ENCODE measurements around the gene COL5A1.
"Not testable (repeated sequence)": the region's sequence is repeated elsewhere in the genome, so short reads cannot be mapped to it uniquely, and the experiment has no call there.

COL5A1 gene

DNA sequence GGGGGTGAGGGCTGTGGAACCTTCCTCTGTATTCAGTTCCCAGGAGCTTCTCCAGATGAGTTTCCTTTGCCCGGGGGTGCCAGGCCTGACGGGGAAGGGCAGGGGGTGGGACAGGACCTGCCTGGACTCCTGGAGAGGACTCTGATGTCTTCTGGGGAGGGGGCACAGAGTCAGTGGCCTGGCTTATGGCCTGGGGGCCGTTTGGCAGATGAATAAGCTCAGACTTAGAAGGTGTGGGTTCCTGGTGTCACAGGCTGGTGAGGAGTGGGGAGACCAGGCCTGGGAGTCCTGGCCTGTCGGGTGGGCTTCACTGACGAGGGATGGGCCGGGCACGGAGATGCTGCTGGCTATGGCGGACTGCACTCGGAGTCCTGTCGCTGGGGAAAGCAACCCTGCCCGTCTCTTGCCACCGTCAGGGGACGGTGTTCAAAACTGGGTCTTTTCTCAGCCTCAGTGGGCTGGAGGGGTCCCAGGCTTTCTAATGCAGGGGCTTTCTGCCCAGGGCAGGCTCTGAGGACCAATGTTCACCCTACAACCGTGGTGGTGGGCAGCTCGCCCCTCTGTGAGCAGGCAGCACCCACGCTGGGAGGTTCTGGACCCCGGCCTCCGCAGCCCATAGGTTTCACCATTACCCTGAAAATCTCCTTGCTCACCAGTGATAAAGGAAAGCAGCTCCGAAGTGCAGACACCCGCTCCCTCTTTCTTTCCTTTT, 16.2 kb downstream of the COL5A1 start:
- DNase-seq (ENCODE audit: low spot score) = no peak

DNA sequence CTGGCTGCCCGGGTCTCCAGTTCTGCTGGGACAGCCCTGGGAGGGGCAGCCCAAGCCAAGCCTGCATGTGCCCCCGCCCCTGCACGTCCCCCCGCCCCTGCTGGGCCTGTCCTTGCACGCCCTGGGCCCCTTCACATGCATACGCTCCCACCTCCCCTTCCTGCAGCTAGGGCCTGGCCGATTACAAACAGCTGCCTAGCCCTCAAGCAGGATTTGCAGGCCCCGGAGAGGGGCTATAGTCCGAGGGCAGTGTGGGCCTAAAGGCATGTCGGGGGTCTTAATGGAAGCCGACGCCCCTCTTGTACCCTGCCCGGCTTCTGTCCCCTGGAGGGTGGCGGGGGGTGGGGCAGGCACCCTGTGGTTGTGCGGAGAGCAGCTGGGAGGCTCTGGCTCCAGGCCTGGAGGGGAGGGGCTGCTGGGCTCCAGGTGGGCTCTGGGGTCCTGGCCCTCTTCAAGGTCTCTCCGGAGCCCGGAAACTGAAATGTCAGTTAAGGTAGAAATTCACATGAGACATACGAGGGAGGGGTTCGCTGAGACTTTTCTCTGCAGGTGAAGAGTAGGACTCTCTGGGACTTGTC, 16.9 kb downstream of the COL5A1 start:
- no peak for DNase-seq (ENCODE audit: low spot score)

DNA sequence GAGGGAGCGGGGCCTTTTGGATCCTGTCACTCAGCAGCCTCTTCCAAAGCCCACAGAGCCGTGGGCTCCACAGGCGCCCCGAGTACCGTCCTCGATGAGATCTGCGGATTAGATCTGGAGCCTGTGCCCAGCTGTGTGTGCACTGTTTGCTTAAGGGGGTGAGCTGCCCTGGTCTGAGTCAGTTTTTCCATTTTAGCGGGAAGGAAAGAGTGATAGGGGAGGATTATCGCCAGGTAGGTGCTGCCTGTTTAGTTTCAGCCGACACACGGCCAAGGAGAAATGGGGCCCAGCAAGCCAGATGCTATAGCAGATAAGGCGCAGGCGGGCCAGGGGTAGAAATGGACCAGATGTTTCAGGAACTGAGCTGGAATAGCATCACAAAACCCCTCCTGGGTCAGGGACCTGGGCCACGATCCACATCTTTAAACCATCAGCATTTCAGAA, 18.1 kb downstream of the COL5A1 start:
- no peak for DNase-seq (ENCODE audit: low spot score)

DNA sequence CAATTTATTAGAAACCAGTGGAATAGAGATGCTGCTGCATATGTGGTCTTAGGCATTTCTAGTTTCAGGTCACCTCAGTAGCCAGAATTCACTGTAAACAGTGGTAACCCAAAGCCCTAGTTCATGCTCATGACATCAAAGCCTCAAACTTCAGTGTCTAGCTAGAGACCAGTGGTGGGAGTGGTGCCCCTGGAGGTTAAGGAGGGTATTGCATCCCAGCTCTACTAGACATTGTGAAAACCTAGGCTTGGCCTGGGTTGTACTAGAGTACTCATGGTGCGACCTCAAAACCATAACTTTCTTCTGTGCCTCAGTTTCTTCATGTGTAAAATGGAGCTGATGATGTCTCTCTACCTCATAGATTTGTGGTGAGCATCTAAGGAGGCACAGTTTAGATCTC, 18.8 kb downstream of the COL5A1 start:
- DNase-seq (ENCODE audit: low spot score) = no peak

DNA sequence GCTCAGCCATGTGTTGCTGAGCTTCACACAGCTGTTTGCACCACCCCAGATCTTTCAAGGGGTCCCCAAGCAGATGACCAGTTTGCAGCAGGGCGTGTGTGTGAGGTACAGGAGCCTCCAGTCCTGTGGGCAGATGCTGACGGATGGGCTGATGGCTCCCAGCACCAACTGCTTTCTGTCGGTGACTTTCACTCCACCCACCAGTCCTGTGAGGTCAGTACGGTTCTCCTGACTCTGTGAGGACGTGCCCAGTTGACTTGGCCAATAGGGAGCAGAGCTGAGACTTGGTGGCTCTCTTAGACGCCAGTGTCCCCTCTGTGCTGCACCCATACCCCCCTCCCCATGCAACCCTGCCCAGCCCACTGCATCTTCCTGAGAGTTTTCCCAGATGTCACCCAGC, 19.7 kb downstream of the COL5A1 start:
- DNase-seq (ENCODE audit: low spot score) = no peak

DNA sequence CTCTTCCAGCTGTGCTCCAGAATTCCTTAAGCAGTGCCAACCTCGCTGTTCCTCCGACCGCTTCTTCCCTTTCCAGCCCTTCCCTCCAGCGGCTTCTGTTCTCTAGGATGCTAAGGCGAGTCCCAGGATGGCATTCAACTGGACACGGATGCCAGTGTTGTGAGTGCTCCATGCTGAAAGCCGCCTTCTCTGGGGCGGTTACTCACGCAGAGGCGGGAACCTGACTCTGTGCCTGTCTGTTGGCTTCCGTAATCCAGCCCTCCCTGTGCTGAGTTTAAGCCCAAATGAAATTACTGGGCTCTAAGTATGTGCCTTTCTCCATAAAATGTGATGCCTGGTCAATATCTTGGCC, 20.2 kb downstream of the COL5A1 start:
- DNase-seq (ENCODE audit: low spot score) = no peak

DNA sequence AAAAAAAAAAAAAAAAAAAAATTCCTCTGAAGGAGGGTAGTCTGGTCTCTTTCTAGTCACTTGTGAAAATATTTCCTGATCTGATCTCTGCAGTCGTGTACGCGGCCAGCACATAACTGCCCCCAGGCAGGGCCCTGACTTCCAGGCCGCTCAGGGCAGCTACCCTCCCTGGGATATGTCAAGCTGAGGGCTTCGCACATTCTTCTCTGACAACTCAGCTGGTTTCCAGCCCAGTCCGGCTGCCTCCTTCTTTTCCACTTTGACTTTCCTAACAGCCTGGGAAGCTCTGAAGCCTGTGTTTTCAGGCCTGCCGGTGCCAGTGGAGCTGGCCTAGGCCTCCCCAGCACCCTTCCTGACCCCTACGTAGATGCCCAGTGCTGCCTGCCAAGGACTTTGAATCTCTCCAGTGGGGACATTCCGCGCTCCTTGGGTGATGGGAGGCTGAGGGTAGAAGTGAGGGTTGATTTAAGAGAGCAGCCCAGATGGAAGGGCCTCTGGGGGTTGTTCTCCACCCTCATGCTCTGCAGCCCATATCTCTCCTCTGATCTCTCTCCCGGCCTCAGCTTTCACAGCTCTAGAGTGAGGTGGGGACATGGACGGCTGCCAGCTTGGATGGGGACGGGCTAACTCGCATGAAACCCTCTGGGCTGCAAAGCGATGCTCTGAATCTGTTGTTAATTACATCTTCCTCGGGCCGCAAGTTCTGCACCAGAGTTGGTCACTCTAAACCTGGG, 20.7 kb downstream of the COL5A1 start:
- DNase-seq (ENCODE audit: low spot score) = no peak

DNA sequence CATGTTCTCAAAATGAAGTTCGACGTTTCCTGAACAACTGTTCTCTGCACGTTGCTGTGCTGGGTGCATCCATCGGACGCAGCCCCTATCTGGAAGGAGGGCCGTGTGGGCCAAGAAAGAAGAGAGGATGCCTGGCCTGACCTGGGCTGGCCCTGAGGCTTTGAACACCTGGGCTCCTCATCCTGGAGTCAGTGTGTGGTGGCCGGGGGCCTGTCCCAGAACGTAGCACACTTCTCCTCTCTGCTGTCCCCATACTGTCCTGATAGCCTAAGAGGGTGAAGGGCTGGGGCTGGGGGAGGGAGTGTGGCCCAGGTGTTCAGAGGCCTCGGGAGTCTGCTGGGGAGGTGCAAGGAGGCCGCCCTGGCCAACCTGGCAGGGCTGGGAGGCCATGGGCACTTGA, 21.5 kb downstream of the COL5A1 start:
- DNase-seq (ENCODE audit: low spot score) = no peak

DNA sequence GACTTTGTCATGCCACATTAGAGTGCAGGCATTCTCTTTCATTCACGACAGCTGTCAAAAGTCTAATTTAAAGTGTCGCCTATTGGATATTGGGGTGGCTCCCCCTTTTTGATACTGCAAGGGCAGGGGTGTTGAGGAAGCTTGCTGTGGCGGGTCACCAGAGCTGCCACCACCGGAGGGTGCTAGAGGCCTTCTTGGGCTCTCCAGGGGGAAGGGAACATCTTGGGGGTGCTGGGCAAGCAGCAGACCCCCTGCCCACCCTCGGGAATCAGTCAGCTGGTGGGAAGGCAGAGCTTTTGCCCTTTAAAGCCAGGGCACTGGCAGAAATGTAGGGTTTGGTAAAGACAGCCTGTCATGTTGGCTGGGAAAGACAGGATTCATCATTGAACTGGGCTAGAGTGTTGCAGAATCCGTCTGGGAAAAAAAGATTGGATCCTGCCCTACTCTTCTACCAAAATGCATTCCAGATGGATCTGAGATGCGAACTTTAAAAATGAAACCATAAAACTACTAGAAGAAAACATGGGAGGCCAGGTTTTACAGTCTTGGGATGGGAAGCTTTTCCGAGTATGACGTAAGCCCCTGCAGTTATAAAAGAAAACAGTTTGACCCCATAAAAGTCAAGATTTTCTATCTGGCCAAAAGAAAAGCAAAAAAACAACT, 22.3 kb downstream of the COL5A1 start:
- DNase-seq (ENCODE audit: low spot score) = no peak

DNA sequence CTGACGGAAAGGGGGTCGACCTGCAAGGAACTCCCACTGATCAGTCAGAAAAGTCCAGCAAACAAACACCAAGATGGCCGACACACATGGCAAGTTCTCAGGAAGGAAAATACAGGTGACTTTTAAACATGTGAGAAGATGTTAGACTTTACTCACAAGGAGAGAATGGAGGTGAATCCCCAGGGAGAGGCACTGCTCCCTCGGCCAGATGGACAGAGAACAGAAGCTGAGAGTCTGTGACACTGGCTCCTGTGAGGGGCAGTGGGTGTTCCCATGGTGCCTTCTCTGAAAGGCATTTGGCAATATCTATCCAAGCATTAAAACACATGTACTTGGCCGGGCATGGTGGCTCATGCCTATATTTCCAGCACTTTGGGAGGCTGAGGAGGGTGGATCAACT, 22.8 kb downstream of the COL5A1 start:
- no peak for DNase-seq (ENCODE audit: low spot score)

DNA sequence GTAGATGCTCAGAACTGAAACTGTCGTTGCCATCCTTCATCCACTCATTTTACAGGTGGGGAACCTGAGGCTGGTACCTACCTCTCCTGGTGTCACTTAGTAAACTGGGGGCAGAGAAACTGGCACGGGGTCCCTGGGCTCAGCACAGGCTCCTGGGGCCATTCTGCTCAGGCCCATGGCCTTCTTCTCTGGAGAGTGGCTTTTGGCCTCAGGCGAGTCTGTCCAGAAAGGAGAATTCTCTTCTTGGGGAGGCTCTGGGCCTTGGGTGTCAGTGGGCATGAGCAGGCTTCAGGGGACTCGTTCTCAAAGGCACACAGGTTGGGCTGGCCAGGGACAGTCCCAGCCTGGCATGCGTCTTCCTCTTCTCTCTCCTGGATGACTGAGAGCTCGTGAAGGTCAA, 24.6 kb downstream of the COL5A1 start:
- no peak for DNase-seq (ENCODE audit: low spot score)

DNA sequence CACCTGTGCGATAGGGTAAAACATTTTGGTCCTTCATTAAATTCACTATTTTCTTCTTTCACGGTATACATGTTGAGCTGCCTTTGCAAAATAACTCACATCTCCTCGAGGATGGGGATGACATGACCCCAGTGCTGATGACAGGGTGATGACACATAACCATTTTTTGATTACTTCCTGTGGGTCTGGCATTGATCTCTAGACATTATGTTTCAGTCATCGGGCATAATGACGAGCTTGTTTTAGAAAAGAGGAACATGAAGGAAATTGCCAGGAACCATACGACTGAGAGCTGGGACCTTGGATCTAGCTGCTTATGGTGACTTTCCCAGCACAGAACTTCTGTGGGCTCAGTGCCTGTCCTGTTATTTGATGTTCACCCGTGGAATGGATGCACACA, 25.2 kb downstream of the COL5A1 start:
- no peak for DNase-seq (ENCODE audit: low spot score)

DNA sequence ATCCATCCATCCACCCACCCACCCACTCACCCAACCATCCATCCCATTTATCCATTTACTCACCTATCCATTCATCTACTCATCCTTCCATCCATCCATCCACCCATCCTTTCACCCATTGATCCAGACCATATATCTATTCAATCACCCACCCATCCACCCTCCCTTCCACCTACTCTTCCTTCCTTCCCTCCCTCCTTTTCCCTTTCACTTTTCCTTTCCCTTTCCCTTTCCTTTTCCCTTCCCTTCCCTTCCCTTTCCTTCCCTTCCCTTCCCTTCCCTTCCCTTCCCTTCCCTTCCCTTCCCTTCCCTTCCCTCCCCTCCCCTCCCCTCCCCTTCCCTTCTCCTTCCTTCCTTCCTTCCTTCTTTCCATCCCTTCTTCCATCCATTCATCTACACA, 27.4 kb downstream of the COL5A1 start:
- DNase-seq (ENCODE audit: low spot score) = not testable (repeated sequence)

DNA sequence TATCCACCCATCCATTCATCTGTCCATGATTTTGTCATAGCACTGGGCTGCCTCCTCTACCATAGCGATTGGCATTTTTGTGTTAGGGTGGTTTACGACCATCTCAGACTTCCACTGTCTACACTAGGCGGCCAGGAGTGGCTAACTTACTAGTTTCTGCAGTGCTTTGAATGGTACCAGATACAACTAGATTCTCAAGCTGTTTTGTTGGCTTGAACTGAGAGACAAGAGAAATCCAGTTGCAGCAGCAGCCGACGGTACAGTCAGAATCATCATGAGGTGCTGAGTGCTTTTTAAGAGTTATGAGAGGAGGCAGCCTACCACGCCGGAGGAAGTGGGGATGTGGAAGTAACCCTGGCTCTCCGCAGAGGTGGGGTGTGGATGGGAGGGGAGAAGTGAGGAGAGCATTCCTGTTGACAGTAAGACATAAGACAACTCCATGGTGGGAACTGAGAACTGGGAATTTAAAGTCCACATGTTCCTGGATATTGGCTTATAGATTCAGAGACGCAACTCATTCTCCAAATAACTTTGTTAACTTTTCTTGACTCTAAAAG, 27.9 kb downstream of the COL5A1 start:
- DNase-seq (ENCODE audit: low spot score) = no peak

DNA sequence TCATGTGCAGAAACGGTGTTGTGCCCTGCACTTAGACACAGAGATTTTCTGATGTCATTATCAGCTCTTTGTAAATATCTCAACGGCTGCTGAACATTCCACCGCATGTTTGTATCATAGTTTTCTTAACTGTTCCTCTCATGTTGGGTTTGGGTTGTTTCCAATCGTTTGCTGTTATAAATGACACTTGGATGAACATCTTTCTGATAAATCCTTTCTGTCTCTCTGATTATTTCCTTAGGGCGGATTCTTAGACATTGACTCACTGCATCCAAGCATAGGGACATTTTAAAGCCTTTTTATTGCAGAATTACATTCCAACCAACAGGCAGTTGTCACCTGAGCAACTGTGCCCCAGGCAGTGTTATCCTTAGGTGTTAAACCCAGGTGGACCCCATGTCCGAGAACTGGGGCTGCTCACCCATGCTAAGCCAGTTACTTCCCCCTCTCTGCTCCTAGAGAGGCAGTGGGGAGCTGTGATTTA, 28.5 kb downstream of the COL5A1 start:
- DNase-seq (ENCODE audit: low spot score) = no peak

DNA sequence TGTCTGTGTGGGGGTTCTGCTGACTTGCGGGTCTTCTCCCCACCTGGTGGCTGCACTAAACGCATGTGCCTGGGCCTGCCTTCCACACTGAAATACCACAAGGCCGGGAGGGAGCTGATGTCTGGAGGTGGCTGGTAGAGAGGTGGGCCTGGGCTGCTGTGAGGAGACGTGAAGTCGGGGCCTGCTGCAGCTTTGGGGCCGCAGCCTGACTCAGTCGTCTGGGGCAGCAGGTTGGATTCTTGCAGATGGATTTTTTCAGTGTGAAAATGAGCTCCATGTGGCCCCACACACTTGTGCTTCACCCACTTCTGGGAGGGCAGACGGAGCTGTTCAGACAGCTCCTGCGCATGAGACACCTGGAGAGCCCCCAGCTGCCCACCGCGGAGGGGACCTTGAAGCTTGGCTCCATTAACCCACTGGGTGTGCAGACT, 29.3 kb downstream of the COL5A1 start:
- DNase-seq (ENCODE audit: low spot score) = no peak

DNA sequence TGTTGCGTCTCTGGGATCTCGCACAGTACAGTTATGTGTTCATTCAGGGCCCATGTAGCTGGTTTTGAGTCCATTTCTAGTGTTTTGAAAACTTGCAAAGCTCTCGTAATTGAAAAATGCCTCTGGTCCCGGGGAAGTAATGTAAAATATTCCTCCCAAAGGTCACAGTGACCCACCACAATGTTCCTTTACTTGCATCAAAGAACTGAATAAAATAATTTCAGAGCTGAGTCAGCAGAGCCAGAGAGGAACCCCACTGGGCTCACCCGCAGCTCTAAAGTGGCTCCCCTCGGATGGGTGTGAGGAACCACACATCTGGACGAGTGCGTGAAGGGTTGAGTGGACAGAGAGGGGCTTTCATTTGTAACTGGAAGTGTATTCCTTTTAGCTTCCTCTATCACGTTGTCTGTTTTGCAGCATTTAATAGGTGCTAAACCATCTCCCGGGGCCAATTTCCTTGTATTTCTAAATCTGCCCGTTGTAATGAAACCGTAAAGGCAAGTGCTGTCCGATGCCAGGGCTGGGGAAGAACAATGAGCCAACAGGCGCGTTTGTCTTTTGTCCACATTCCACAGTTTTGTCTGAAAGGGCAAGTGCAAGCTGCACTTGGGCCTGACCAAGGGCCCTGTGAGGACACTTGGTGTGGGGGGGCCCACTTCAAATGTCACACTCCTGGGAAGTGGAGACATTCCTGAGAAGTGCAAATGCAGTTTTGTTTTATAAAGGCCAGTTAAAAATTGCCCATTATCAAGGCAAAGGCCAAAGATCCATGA, 29.9 kb downstream of the COL5A1 start:
- no peak for DNase-seq (ENCODE audit: low spot score)

DNA sequence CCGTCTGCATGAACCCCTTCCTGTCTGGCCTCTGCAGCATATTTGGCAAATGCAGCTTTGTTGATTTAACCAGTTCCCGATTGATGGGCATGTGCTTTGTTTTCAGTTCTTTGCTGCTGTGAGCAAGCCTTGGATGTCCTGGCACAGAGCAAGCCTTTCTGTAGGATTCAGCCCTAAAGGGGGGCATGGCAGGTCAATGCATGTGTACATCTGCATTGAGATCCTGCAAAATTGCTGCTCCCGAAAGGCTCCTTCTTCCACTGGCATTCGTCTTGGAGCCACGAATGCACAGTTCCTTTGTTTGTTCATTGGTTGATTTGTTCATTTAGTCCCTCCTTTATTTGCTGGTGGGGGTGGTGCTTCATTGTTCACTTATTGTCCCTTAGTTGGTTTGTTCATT, 34.8 kb downstream of the COL5A1 start:
- DNase-seq (ENCODE audit: low spot score) = no peak

DNA sequence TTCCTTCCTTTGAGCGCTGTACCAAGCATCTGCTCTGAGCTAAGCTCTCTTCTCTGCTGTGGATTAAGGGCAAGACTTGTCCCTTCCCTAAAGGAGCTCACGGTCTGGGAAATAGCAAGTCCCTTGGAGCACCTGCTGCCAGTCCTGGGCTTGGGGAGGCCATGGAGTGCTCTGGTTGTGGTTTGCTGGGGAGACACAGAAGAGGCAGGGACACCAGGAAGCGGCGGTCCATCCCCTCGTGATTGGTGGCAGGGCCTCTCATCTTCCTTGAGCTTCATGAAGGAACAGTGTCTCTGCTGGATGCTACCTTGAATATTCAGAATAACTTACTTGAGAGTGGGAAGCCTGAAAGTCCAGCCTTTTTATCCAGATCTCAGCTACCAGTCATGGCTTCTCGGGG, 35.3 kb downstream of the COL5A1 start:
- DNase-seq (ENCODE audit: low spot score) = no peak

DNA sequence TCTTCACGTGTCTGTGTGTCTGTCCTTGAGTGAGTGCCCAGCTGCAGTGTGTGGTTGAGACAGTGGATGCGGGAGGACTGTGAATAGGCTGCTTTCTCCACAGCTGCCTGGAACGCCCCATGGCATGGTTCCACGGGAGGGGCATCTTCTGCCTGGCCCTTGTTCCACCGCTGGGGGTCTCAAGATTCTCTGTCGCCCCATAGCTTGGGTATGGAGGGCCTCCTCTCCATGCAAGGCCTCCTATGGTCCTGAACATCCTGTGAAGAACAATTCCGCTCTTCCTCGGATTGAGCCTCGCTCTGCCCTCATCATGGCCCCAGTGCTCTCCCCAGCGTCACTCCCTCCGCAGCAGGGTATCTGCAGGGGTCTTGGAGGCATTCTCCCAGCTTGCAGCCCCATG, 36.1 kb downstream of the COL5A1 start:
- DNase-seq (ENCODE audit: low spot score) = no peak

DNA sequence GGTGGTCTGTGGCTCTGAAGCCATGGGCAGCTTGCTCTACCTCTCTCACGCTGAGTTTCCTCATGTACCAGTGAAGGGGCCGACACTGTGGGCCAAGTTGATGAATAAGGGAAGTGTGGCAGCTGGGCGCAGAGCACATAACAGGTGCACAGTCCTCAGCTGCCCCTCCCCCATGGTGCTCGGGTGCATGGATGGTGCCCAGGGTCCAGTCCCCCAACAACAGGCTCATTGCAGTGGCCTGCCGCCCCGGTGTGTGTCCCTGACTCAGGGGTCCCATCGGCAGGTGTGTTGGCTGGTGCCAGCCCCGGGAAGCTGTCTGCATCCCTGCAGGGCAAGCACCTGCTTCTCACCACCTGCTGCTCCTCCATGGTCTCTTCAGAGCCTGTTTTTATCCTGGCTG, 36.6 kb downstream of the COL5A1 start:
- DNase-seq (ENCODE audit: low spot score) = no peak

Data from ecto neural progenitor cell (in vitro differentiated cells).